Measurements from ENCODE around the gene SMIM35. TPM values are rescaled to one million over a fixed set of nuclear protein-coding genes. Genes with fewer than 3 reads are reported as not detected.
A peak's percentile ranks its signal among the peaks of the same experiment; 100 is the strongest.

Gene SMIM35
- total and polyA plus RNA-seq, 4 donors = 0.06 to 0.17 (median 0.11) TPM

- TF ChIP-seq, protein P1, sequence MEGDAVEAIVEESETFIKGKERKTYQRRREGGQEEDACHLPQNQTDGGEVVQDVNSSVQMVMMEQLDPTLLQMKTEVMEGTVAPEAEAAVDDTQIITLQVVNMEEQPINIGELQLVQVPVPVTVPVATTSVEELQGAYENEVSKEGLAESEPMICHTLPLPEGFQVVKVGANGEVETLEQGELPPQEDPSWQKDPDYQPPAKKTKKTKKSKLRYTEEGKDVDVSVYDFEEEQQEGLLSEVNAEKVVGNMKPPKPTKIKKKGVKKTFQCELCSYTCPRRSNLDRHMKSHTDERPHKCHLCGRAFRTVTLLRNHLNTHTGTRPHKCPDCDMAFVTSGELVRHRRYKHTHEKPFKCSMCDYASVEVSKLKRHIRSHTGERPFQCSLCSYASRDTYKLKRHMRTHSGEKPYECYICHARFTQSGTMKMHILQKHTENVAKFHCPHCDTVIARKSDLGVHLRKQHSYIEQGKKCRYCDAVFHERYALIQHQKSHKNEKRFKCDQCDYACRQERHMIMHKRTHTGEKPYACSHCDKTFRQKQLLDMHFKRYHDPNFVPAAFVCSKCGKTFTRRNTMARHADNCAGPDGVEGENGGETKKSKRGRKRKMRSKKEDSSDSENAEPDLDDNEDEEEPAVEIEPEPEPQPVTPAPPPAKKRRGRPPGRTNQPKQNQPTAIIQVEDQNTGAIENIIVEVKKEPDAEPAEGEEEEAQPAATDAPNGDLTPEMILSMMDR (IDR thresholded peaks at IDR 0.05; ENCODE audit: control extremely low read depth, extremely low read depth) = no peak
- no peaks in the 10 kb centered on the region for H3K9me3 ChIP-seq (ENCODE audit: control insufficient read depth in 4 of 4, insufficient read depth in 3 of 4, low read length in 3 of 4)
- DNase-seq (no peak), ATAC-seq (ENCODE audit: insufficient read depth, low FRiP score) (no peak)
- H3K9ac ChIP-seq (ENCODE audit: insufficient read depth in 1 of 2, low read length in 2 of 2) = no peak overlapping the region
- peaks cover 0 to 3% (median 0%) of the 10 kb centered on the region in 3 donors for H3K27me3 ChIP-seq (ENCODE audit: control insufficient read depth in 3 of 3, insufficient read depth in 3 of 3, low read length in 2 of 3)
- peak overlapping the region in 1 of 2 donors; percentile 37 for H3K27ac ChIP-seq (ENCODE audit: low read depth in 1 of 2, low read length in 1 of 2)
- H3K4me3 ChIP-seq = no peak overlapping the region
- H3K36me3 ChIP-seq (ENCODE audit: control insufficient read depth in 4 of 4, insufficient read depth in 4 of 4, low read length in 4 of 4) = no peaks in the 10 kb centered on the region
- WGBS, 2 donors = 73 to 80% methylated on average over 3 of the region's 3 CpGs
- peaks cover 0 to 3% (median 0%) of the 10 kb centered on the region in 5 donors for H3K4me1 ChIP-seq (ENCODE audit: control insufficient read depth in 5 of 5, insufficient read depth in 5 of 5, low read length in 5 of 5)
These were observed 14.0 kb upstream of the SMIM35 start for GRCh38 chr11:118100691-118101232.

GRCh38 chr11:118099838-118100556, 13.2 kb upstream of the SMIM35 start:
- H3K9ac ChIP-seq (ENCODE audit: insufficient read depth in 1 of 2, low read length in 2 of 2) = no peak overlapping the region
- 87 to 88% methylated on average over 10 of the region's 10 CpGs for WGBS, 2 donors
- DNase-seq = no peak

GRCh38 chr11:118098996-118099837, 12.5 kb upstream of the SMIM35 start:
- Histone ChIP-seq H3K27ac (ENCODE audit: low read depth in 1 of 2, low read length in 1 of 2) (no peak overlapping the region), H3K9ac (ENCODE audit: insufficient read depth in 1 of 2, low read length in 2 of 2) (no peak overlapping the region), H3K36me3 (ENCODE audit: control insufficient read depth in 4 of 4, insufficient read depth in 4 of 4, low read length in 4 of 4) (no peaks in the 10 kb centered on the region), H3K4me1 (ENCODE audit: control insufficient read depth in 5 of 5, insufficient read depth in 5 of 5, low read length in 5 of 5) (peaks cover 0 to 3% (median 0%) of the 10 kb centered on the region in 5 donors), H3K4me3 (no peak overlapping the region), H3K9me3 (ENCODE audit: control insufficient read depth in 4 of 4, insufficient read depth in 3 of 4, low read length in 3 of 4) (no peaks in the 10 kb centered on the region), H3K27me3 (ENCODE audit: control insufficient read depth in 3 of 3, insufficient read depth in 3 of 3, low read length in 2 of 3) (peaks cover 0 to 3% (median 0%) of the 10 kb centered on the region in 3 donors)
- TF ChIP-seq, protein P1 (IDR thresholded peaks at IDR 0.05; ENCODE audit: control extremely low read depth, extremely low read depth) = no peak
- WGBS, 2 donors = 67 to 72% methylated on average over 11 of the region's 11 CpGs
- DNase-seq (peak in 1 of 3 donors; percentile 25), ATAC-seq (ENCODE audit: insufficient read depth, low FRiP score) (no peak)

More at GRCh38 chr11:118099838-118100556, 13.2 kb upstream of the SMIM35 start:
- Histone ChIP-seq H3K4me3 (no peak overlapping the region), H3K36me3 (ENCODE audit: control insufficient read depth in 4 of 4, insufficient read depth in 4 of 4, low read length in 4 of 4) (no peaks in the 10 kb centered on the region), H3K27ac (ENCODE audit: low read depth in 1 of 2, low read length in 1 of 2) (peak overlapping the region in 1 of 2 donors; percentile 37), H3K27me3 (ENCODE audit: control insufficient read depth in 3 of 3, insufficient read depth in 3 of 3, low read length in 2 of 3) (peaks cover 0 to 3% (median 0%) of the 10 kb centered on the region in 3 donors), H3K9me3 (ENCODE audit: control insufficient read depth in 4 of 4, insufficient read depth in 3 of 4, low read length in 3 of 4) (no peaks in the 10 kb centered on the region), H3K4me1 (ENCODE audit: control insufficient read depth in 5 of 5, insufficient read depth in 5 of 5, low read length in 5 of 5) (peaks cover 0 to 3% (median 0%) of the 10 kb centered on the region in 5 donors)
- TF ChIP-seq, protein P1 (IDR thresholded peaks at IDR 0.05; ENCODE audit: control extremely low read depth, extremely low read depth) = no peak
- no peak for ATAC-seq (ENCODE audit: insufficient read depth, low FRiP score)

Measured in lung (tissue), 12 donors.